Measurements from ENCODE around the gene CSNK1D. TPM values are rescaled to one million over a fixed set of nuclear protein-coding genes. Genes with fewer than 3 reads are reported as not detected.

Gene CSNK1D
- total RNA-seq, 1 experiment from 2014 or later = 157 TPM

- intact Hi-C loops (cut with micrococcal nuclease; ENCODE audit: unreplicated experiment) = no loop called here
- no peak for DNase-seq
- BruUV-seq (replicated peaks) = no TSS peak
- CTCF ChIA-PET = no interaction called here
- Mint-ChIP-seq H3K4me1 (ENCODE audit: low read depth, unreplicated experiment) (peaks cover 66% of the 10 kb centered on the region), H3K27me3 (ENCODE audit: unreplicated experiment) (no peaks in the 10 kb centered on the region), H3K27ac (ENCODE audit: unreplicated experiment) (no peak overlapping the region), H3K36me3 (ENCODE audit: insufficient read depth, unreplicated experiment) (peaks cover 12% of the 10 kb centered on the region), H3K9me3 (ENCODE audit: low read depth, unreplicated experiment) (no peaks in the 10 kb centered on the region), H3K4me3 (ENCODE audit: low read depth, unreplicated experiment) (no peak overlapping the region)
- TF ChIP-seq CTCF (IDR thresholded peaks at IDR 0.05; ENCODE audit: unreplicated experiment) = no peak
These were observed 7.0 kb upstream of the CSNK1D start for GRCh38 chr17:82280537-82280936.

GRCh38 chr17:82278786-82279391, 5.4 kb upstream of the CSNK1D start:
- no peak overlapping the region for H3K27ac Mint-ChIP-seq (ENCODE audit: unreplicated experiment)
- BruUV-seq (replicated peaks) = no TSS peak
- peaks cover 16% of the 10 kb centered on the region for H3K36me3 Mint-ChIP-seq (ENCODE audit: insufficient read depth, unreplicated experiment)
- CTCF ChIA-PET = interaction anchor here (0.7 kb wide), 2 partner anchors 15 to 47 kb away, joined by 5 to 6 read pairs; no protein-coding TSS in a partner anchor
- H3K4me1 Mint-ChIP-seq (ENCODE audit: low read depth, unreplicated experiment) = peaks cover 73% of the 10 kb centered on the region
- H3K9me3 Mint-ChIP-seq (ENCODE audit: low read depth, unreplicated experiment) = no peaks in the 10 kb centered on the region
- H3K4me3 Mint-ChIP-seq (ENCODE audit: low read depth, unreplicated experiment) = no peak overlapping the region
- intact Hi-C loops (cut with micrococcal nuclease; ENCODE audit: unreplicated experiment) = no loop called here
- no peaks in the 10 kb centered on the region for H3K27me3 Mint-ChIP-seq (ENCODE audit: unreplicated experiment)
- DNase-seq = no peak
- no peak for TF ChIP-seq CTCF (IDR thresholded peaks at IDR 0.05; ENCODE audit: unreplicated experiment)

- BruUV-seq (replicated peaks) = no TSS peak
- Mint-ChIP-seq H3K9me3 (ENCODE audit: low read depth, unreplicated experiment) (no peaks in the 10 kb centered on the region), H3K27ac (ENCODE audit: unreplicated experiment) (no peak overlapping the region), H3K4me3 (ENCODE audit: low read depth, unreplicated experiment) (no peak overlapping the region), H3K36me3 (ENCODE audit: insufficient read depth, unreplicated experiment) (peaks cover 21% of the 10 kb centered on the region), H3K27me3 (ENCODE audit: unreplicated experiment) (no peaks in the 10 kb centered on the region), H3K4me1 (ENCODE audit: low read depth, unreplicated experiment) (peaks cover 67% of the 10 kb centered on the region)
- intact Hi-C loops (cut with micrococcal nuclease; ENCODE audit: unreplicated experiment) = no loop called here
- CTCF ChIA-PET = no interaction called here
- TF ChIP-seq CTCF (IDR thresholded peaks at IDR 0.05; ENCODE audit: unreplicated experiment) = no peak
- no peak for DNase-seq
These were observed 4.8 kb upstream of the CSNK1D start for GRCh38 chr17:82278308-82278707.

GRCh38 chr17:82277851-82278250, 4.4 kb upstream of the CSNK1D start:
- H3K4me1 Mint-ChIP-seq (ENCODE audit: low read depth, unreplicated experiment) = peaks cover 62% of the 10 kb centered on the region
- no TSS peak for BruUV-seq (replicated peaks)
- CTCF ChIA-PET = no interaction called here
- intact Hi-C loops (cut with micrococcal nuclease; ENCODE audit: unreplicated experiment) = no loop called here
- H3K36me3 Mint-ChIP-seq (ENCODE audit: insufficient read depth, unreplicated experiment) = peaks cover 26% of the 10 kb centered on the region
- H3K9me3 Mint-ChIP-seq (ENCODE audit: low read depth, unreplicated experiment) = no peaks in the 10 kb centered on the region
- H3K4me3 Mint-ChIP-seq (ENCODE audit: low read depth, unreplicated experiment) = no peak overlapping the region
- no peak overlapping the region for H3K27ac Mint-ChIP-seq (ENCODE audit: unreplicated experiment)
- DNase-seq = no peak
- TF ChIP-seq CTCF (IDR thresholded peaks at IDR 0.05; ENCODE audit: unreplicated experiment) = no peak
- no peaks in the 10 kb centered on the region for H3K27me3 Mint-ChIP-seq (ENCODE audit: unreplicated experiment)
